ENCODE data around the gene IL22RA2.

DNA sequence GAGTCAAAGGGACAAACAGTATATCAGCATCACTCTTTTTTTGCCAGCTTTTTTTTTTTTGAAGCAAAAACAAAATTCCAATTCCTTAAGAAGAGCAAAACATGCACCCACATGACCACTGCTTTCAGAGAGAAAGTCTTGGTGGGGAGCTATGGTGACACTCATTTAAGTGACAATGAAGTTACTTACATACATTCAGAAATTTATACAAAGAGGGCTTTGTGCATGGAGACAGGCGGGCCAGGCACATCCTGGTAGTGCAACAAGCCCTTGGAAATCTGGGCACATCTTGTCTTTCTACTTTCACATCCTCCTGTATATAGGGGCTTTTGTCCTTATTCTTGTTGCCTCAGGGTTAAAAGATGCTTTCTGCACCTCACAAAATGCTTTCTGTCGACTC is 55.9 kb downstream of the IL22RA2 start:
- TF ChIP-seq, protein P1, sequence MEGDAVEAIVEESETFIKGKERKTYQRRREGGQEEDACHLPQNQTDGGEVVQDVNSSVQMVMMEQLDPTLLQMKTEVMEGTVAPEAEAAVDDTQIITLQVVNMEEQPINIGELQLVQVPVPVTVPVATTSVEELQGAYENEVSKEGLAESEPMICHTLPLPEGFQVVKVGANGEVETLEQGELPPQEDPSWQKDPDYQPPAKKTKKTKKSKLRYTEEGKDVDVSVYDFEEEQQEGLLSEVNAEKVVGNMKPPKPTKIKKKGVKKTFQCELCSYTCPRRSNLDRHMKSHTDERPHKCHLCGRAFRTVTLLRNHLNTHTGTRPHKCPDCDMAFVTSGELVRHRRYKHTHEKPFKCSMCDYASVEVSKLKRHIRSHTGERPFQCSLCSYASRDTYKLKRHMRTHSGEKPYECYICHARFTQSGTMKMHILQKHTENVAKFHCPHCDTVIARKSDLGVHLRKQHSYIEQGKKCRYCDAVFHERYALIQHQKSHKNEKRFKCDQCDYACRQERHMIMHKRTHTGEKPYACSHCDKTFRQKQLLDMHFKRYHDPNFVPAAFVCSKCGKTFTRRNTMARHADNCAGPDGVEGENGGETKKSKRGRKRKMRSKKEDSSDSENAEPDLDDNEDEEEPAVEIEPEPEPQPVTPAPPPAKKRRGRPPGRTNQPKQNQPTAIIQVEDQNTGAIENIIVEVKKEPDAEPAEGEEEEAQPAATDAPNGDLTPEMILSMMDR (IDR thresholded peaks at IDR 0.05), result no peak
- TF ChIP-seq POLR2A (IDR thresholded peaks at IDR 0.05), result no peak
